GM12801 (cell line): ENCODE results near the gene PACRG.

Source experiments
- CTCF ChIP-seq: IDR thresholded peaks from one replicate; pipeline ENCODE4 v1.5.1; 2011; ENCODE audit warnings: control low read depth; ENCODE audit not compliant: insufficient read length; ENCODE audit errors: extremely low read depth

PACRG gene

GRCh38 chr6:163355426-163355991 is 627.7 kb downstream of the PACRG start:
- no peak for TF ChIP-seq CTCF

- no peak for TF ChIP-seq CTCF
Observed at GRCh38 chr6:163356324-163356723, 628.5 kb downstream of the PACRG start.

GRCh38 chr6:163356743-163357142 is 629.0 kb downstream of the PACRG start:
- no peak for TF ChIP-seq CTCF

GRCh38 chr6:163364641-163365040 is 636.9 kb downstream of the PACRG start:
- no peak for TF ChIP-seq CTCF
